ENCODE results near the gene USP25.

DNA sequence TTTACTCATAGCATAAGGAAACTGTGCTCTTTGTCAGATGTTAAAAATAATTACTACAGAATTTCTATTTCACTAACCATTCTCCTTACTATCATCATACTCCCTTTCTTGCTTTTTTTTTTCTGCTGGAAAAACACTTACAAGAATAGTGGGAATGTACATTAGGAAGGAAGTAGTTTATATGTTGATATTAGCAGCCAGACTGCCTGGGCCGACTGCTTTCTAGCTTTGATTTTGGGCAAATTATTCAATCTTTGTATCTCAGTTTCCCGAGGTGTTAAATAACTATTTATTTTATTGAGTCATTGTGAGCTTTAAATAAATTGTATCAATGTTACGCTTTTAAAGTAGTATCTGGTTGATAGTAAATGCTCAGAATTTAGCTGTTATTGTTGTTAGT, 122.4 kb downstream of the USP25 start:
- TF ChIP-seq, protein P1, sequence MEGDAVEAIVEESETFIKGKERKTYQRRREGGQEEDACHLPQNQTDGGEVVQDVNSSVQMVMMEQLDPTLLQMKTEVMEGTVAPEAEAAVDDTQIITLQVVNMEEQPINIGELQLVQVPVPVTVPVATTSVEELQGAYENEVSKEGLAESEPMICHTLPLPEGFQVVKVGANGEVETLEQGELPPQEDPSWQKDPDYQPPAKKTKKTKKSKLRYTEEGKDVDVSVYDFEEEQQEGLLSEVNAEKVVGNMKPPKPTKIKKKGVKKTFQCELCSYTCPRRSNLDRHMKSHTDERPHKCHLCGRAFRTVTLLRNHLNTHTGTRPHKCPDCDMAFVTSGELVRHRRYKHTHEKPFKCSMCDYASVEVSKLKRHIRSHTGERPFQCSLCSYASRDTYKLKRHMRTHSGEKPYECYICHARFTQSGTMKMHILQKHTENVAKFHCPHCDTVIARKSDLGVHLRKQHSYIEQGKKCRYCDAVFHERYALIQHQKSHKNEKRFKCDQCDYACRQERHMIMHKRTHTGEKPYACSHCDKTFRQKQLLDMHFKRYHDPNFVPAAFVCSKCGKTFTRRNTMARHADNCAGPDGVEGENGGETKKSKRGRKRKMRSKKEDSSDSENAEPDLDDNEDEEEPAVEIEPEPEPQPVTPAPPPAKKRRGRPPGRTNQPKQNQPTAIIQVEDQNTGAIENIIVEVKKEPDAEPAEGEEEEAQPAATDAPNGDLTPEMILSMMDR (IDR thresholded peaks at IDR 0.05): no peak
- TF ChIP-seq SIN3A (IDR thresholded peaks at IDR 0.05; ENCODE audit: borderline replicate concordance, insufficient read depth, low read depth, low read length): no peak
- TF ChIP-seq POLR2AphosphoS5 (IDR thresholded peaks at IDR 0.05; ENCODE audit: low read depth, low read length): no peak
- TF ChIP-seq, protein P2, sequence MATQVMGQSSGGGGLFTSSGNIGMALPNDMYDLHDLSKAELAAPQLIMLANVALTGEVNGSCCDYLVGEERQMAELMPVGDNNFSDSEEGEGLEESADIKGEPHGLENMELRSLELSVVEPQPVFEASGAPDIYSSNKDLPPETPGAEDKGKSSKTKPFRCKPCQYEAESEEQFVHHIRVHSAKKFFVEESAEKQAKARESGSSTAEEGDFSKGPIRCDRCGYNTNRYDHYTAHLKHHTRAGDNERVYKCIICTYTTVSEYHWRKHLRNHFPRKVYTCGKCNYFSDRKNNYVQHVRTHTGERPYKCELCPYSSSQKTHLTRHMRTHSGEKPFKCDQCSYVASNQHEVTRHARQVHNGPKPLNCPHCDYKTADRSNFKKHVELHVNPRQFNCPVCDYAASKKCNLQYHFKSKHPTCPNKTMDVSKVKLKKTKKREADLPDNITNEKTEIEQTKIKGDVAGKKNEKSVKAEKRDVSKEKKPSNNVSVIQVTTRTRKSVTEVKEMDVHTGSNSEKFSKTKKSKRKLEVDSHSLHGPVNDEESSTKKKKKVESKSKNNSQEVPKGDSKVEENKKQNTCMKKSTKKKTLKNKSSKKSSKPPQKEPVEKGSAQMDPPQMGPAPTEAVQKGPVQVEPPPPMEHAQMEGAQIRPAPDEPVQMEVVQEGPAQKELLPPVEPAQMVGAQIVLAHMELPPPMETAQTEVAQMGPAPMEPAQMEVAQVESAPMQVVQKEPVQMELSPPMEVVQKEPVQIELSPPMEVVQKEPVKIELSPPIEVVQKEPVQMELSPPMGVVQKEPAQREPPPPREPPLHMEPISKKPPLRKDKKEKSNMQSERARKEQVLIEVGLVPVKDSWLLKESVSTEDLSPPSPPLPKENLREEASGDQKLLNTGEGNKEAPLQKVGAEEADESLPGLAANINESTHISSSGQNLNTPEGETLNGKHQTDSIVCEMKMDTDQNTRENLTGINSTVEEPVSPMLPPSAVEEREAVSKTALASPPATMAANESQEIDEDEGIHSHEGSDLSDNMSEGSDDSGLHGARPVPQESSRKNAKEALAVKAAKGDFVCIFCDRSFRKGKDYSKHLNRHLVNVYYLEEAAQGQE (IDR thresholded peaks at IDR 0.05; ENCODE audit: insufficient read depth in 1 of 2, low read depth in 2 of 2, low read length in 1 of 2): no peak

Data from Panc1 (cell line).